RCC 7860 (cell line): Measurements from ENCODE around the gene PAK6.
A peak's percentile ranks its signal among the peaks of the same experiment; 100 is the strongest.

Experiments used
- DNase-seq: peaks from one replicate; pipeline ENCODE4 v3.0.0-alpha.2; 2015; ENCODE audit warnings: low spot score
- FAIRE-seq: peaks from 2 replicates; lab custom pipeline; 2012; peaks lifted over from hg19 to GRCh38; lab: Jason Lieb, UNC

The PAK6 gene

GRCh38 chr15:40307421-40308211 lies 68.8 kb downstream of the PAK6 start, which contains the start of gene PLCB2:
Gene PLCB2 (minus strand): TSS chr15:40307935. CDS start chr15:40307672, 263 bp downstream.
- no peak for DNase-seq
- FAIRE-seq = no peak

- no peak for FAIRE-seq
- DNase-seq = no peak
Observed at GRCh38 chr15:40309344-40309862, 70.5 kb downstream of the PAK6 start.

GRCh38 chr15:40310001-40310959 lies 71.4 kb downstream of the PAK6 start:
- FAIRE-seq = no peak
- DNase-seq = no peak

- no peak for FAIRE-seq
- DNase-seq = no peak
Observed at GRCh38 chr15:40310993-40311392, 72.1 kb downstream of the PAK6 start.

- no peak for FAIRE-seq
- DNase-seq = no peak
Observed at GRCh38 chr15:40312370-40313158, 73.7 kb downstream of the PAK6 start.

GRCh38 chr15:40313531-40314398 lies 74.9 kb downstream of the PAK6 start:
- no peak for FAIRE-seq

GRCh38 chr15:40314723-40315276 lies 75.9 kb downstream of the PAK6 start:
- DNase-seq (no peak), FAIRE-seq (no peak)

More at GRCh38 chr15:40313531-40314398, 74.9 kb downstream of the PAK6 start:
- DNase-seq = no peak

GRCh38 chr15:40316931-40317330 lies 78.1 kb downstream of the PAK6 start:
- DNase-seq (no peak), FAIRE-seq (no peak)

- FAIRE-seq (no peak), DNase-seq (no peak)
Observed at GRCh38 chr15:40317580-40317979, 78.7 kb downstream of the PAK6 start.

GRCh38 chr15:40320409-40320808 lies 81.5 kb downstream of the PAK6 start:
- FAIRE-seq (no peak), DNase-seq (no peak)

- FAIRE-seq (peak; percentile 18), DNase-seq (peak; percentile 40)
Observed at GRCh38 chr15:40320931-40321371, 82.1 kb downstream of the PAK6 start.

GRCh38 chr15:40322531-40323238 lies 83.8 kb downstream of the PAK6 start:
- FAIRE-seq (no peak), DNase-seq (no peak)

- DNase-seq = peak; percentile 77
- FAIRE-seq = no peak
Observed at GRCh38 chr15:40323239-40323952, 84.5 kb downstream of the PAK6 start, which contains the start of gene INAFM2. Gene INAFM2 (plus strand): TSS chr15:40323692. CDS start chr15:40324056, 364 bp downstream.

GRCh38 chr15:40323953-40324937 lies 85.4 kb downstream of the PAK6 start:
- FAIRE-seq (no peak), DNase-seq (no peak)

GRCh38 chr15:40325188-40325587 lies 86.3 kb downstream of the PAK6 start:
- DNase-seq (no peak), FAIRE-seq (no peak)

- no peak for DNase-seq
- no peak for FAIRE-seq
Observed at GRCh38 chr15:40325700-40326099, 86.8 kb downstream of the PAK6 start.
